Transverse colon (tissue), 4 donors: ENCODE measurements around the gene HDLBP.

ENCODE experiments used
- CTCF ChIP-seq, 5 experiments: fragments of 200-600 bp in 3 of 5; fragments of 450-650 bp in 2 of 5; sonication (generic) in 3 of 5; IDR thresholded peaks; 1 replicate in 2 of 5; 2 replicates in 3 of 5; pipeline ENCODE4 v1.5.1; 2016 to 2017; ENCODE audit warnings: antibody characterized with exemption in 5 of 5, inconsistent platforms in 3 of 5, mild to moderate bottlenecking in 2 of 5, moderate library complexity in 1 of 5
- EP300 ChIP-seq: sonication (generic); formaldehyde crosslinking; IDR thresholded peaks from one replicate; pipeline ENCODE4 v1.6.1; 2017; ENCODE audit warnings: antibody characterized with exemption, low read depth
- POLR2A ChIP-seq: fragments of 450-650 bp; IDR thresholded peaks from one replicate; pipeline ENCODE4 v1.6.1; 2016; ENCODE audit warnings: antibody characterized with exemption, mild to moderate bottlenecking, moderate library complexity
- POLR2AphosphoS5 ChIP-seq, 3 donors: sonication (generic); formaldehyde crosslinking; IDR thresholded peaks; one replicate each; pipeline ENCODE4 v1.6.1; 2016; ENCODE audit warnings: antibody characterized with exemption in 3 of 3

- TF ChIP-seq EP300 (no peak), POLR2A (no peak), CTCF (IDR thresholded peaks at IDR 0.05) (peak in 1 of 5 experiments; percentile 11), POLR2AphosphoS5 (IDR thresholded peaks at IDR 0.05) (no peak)
These were observed 97.1 kb downstream of the HDLBP start for GRCh38 chr2:241218131-241219029.
